Thymus (tissue), 14 donors: Measurements from ENCODE around the gene CELF1. TPM values are rescaled to one million over a fixed set of nuclear protein-coding genes. Genes with fewer than 3 reads are reported as not detected.

ENCODE experiments used
- DNase-seq, 9 donors: peaks; one replicate each; pipeline ENCODE4 v3.0.0-alpha.2; 2013; ENCODE audit warnings: low spot score in 9 of 9, low read depth in 6 of 9, missing footprints in 1 of 9
- H3K27ac ChIP-seq, 2 donors: one replicate each; pipeline ENCODE4 v1.5.1; 2013; ENCODE audit warnings: control low read depth in 1 of 2, low read depth in 1 of 2, low read length in 1 of 2, mild to moderate bottlenecking in 1 of 2, moderate library complexity in 1 of 2
- H3K27me3 ChIP-seq, 2 donors: one replicate each; pipeline ENCODE4 v1.5.1; 2013; ENCODE audit warnings: low read length in 1 of 2; ENCODE audit not compliant: control insufficient read depth in 2 of 2, insufficient read depth in 1 of 2
- H3K36me3 ChIP-seq, 2 donors: one replicate each; pipeline ENCODE4 v1.5.1; 2013; ENCODE audit warnings: low read length in 1 of 2, mild to moderate bottlenecking in 1 of 2, moderate library complexity in 1 of 2; ENCODE audit not compliant: control insufficient read depth in 2 of 2, insufficient read depth in 2 of 2
- H3K4me1 ChIP-seq, 2 donors: one replicate each; pipeline ENCODE4 v1.5.1; 2013; ENCODE audit warnings: low read length in 2 of 2; ENCODE audit not compliant: control insufficient read depth in 2 of 2, insufficient read depth in 2 of 2
- H3K4me3 ChIP-seq, 2 donors: one replicate each; pipeline ENCODE4 v1.5.1; 2013; ENCODE audit warnings: low read length in 2 of 2, control low read depth in 1 of 2, mild to moderate bottlenecking in 1 of 2
- H3K9me3 ChIP-seq, 2 donors: one replicate each; pipeline ENCODE4 v1.5.1; 2013; ENCODE audit warnings: low read length in 1 of 2, mild to moderate bottlenecking in 1 of 2; ENCODE audit not compliant: control insufficient read depth in 2 of 2, insufficient read depth in 1 of 2
- WGBS: extraction: QIAGEN DNeasy Blood & Tissue Kit; methylation state at CpG from one replicate; pipeline ENCODE4 v1.1.7; 2013; 5-methylcytosine and 5-hydroxymethylcytosine counted together
- long read RNA-seq, 10 donors: transcript quantifications; one replicate each; lab custom pipeline, GENCODE V29; 2026
- polyA plus RNA-seq: library from polyadenylated mRNA; stranded (reverse); fragments of 200-250 nt; gene quantifications from one replicate; pipeline ENCODE4 v1.2.3, GENCODE V29; 2013
- total RNA-seq: library from RNA; stranded (reverse); fragments of 120-200 nt; gene quantifications from one replicate; pipeline ENCODE4 v1.2.4, GENCODE V29; 2013
- donor health status: healthy.

The CELF1 gene
- total RNA-seq (35.4 TPM), polyA plus RNA-seq (41.1 TPM)
- long read RNA-seq, donor 1, partial matches to known transcripts = 7 of 7 reads
- long read RNA-seq, donor 1, other reads (novel, unspliced or antisense) = 0 of 7 reads
- long read RNA-seq, donor 2 = 0 reads
- long read RNA-seq, donor 3, partial matches to known transcripts = 0 of 2 reads
- long read RNA-seq, donor 3, other reads (novel, unspliced or antisense) = 0 of 2 reads
- long read RNA-seq, donor 4 = 0 reads
- long read RNA-seq, donor 5 = 0 reads
- long read RNA-seq, donor 6, partial matches to known transcripts = 5 of 6 reads
- long read RNA-seq, donor 6, other reads (novel, unspliced or antisense) = 0 of 6 reads
- long read RNA-seq, donor 7 = 0 reads
- long read RNA-seq, donor 8, partial matches to known transcripts = 0 of 2 reads
- long read RNA-seq, donor 8, other reads (novel, unspliced or antisense) = 0 of 2 reads
- long read RNA-seq, donor 9 = 0 reads
- long read RNA-seq, donor 10 = 0 reads

GRCh38 chr11:47552566-47553405 is at the start of gene CELF1:
Gene CELF1 (minus strand): TSS chr11:47553132. CDS start chr11:47499523, 53,609 bp downstream.
- H3K27me3 ChIP-seq = no peaks in the 10 kb centered on the region
- peak; percentile 66 to 96 (median 89) for DNase-seq
- peaks cover 22 to 26% of the 10 kb centered on the region in 2 donors for H3K4me1 ChIP-seq
- H3K36me3 ChIP-seq = peaks cover 3 to 16% of the 10 kb centered on the region in 2 donors
- H3K27ac ChIP-seq = peak within 1 kb of the TSS; percentile 85 to 94
- H3K9me3 ChIP-seq = peaks cover 0 to 3% of the 10 kb centered on the region in 2 donors
- peak within 1 kb of the TSS; percentile 94 to 98 for H3K4me3 ChIP-seq
- under 1% methylated on average over 89 of the region's 89 CpGs for WGBS

GRCh38 chr11:47599902-47600301 is 47.0 kb upstream of the CELF1 start:
- no peak for DNase-seq
- 94% methylated on average over 4 of the region's 4 CpGs for WGBS
- Histone ChIP-seq H3K4me1 (no peaks in the 10 kb centered on the region), H3K36me3 (no peaks in the 10 kb centered on the region), H3K27me3 (peaks cover 4 to 5% of the 10 kb centered on the region in 2 donors), H3K4me3 (no peak overlapping the region), H3K27ac (no peak overlapping the region), H3K9me3 (no peaks in the 10 kb centered on the region)

- Histone ChIP-seq H3K4me3 (no peak overlapping the region), H3K27ac (no peak overlapping the region), H3K4me1 (peaks cover 6 to 29% of the 10 kb centered on the region in 2 donors), H3K9me3 (no peaks in the 10 kb centered on the region), H3K27me3 (peaks cover 23 to 28% of the 10 kb centered on the region in 2 donors), H3K36me3 (no peaks in the 10 kb centered on the region)
- WGBS = 100% methylated on average over 1 of the region's 1 CpG
- no peak for DNase-seq
These were observed 43.0 kb upstream of the CELF1 start for GRCh38 chr11:47595967-47596366.

- no peak overlapping the region for H3K27ac ChIP-seq
- 94% methylated on average over 7 of the region's 7 CpGs for WGBS
- no peak overlapping the region for H3K4me3 ChIP-seq
- H3K9me3 ChIP-seq = no peaks in the 10 kb centered on the region
- H3K4me1 ChIP-seq = peaks cover 6 to 29% of the 10 kb centered on the region in 2 donors
- no peaks in the 10 kb centered on the region for H3K36me3 ChIP-seq
- peaks cover 23 to 28% of the 10 kb centered on the region in 2 donors for H3K27me3 ChIP-seq
- no peak for DNase-seq
These were observed 42.1 kb upstream of the CELF1 start for GRCh38 chr11:47595029-47595428.

GRCh38 chr11:47593934-47594855 is 41.3 kb upstream of the CELF1 start, which contains the start of gene C1QTNF4:
Gene C1QTNF4 (minus strand): TSS chr11:47594411. CDS start chr11:47590810, 3,601 bp downstream.
- Histone ChIP-seq H3K9me3 (no peaks in the 10 kb centered on the region), H3K4me3 (peak within 1 kb of the TSS in 1 of 2 donors; percentile 18), H3K27me3 (peaks cover 23 to 28% of the 10 kb centered on the region in 2 donors), H3K27ac (no peak within 1 kb of the TSS), H3K4me1 (peaks cover 6 to 29% of the 10 kb centered on the region in 2 donors), H3K36me3 (no peaks in the 10 kb centered on the region)
- 7% methylated on average over 48 of the region's 48 CpGs for WGBS
- no peak for DNase-seq

- H3K36me3 ChIP-seq = no peaks in the 10 kb centered on the region
- no peak overlapping the region for H3K27ac ChIP-seq
- no peak overlapping the region for H3K4me3 ChIP-seq
- no peaks in the 10 kb centered on the region for H3K9me3 ChIP-seq
- peaks cover 6 to 29% of the 10 kb centered on the region in 2 donors for H3K4me1 ChIP-seq
- peaks cover 23 to 28% of the 10 kb centered on the region in 2 donors for H3K27me3 ChIP-seq
- DNase-seq = no peak
- WGBS = 10% methylated on average over 6 of the region's 6 CpGs
These were observed 40.6 kb upstream of the CELF1 start for GRCh38 chr11:47593492-47593933.

- Histone ChIP-seq H3K27ac (no peak overlapping the region), H3K27me3 (peaks cover 23 to 28% of the 10 kb centered on the region in 2 donors), H3K36me3 (no peaks in the 10 kb centered on the region), H3K4me3 (no peak overlapping the region), H3K4me1 (peaks cover 6 to 29% of the 10 kb centered on the region in 2 donors), H3K9me3 (no peaks in the 10 kb centered on the region)
- no peak for DNase-seq
- 86% methylated on average over 2 of the region's 2 CpGs for WGBS
These were observed 40.0 kb upstream of the CELF1 start for GRCh38 chr11:47592970-47593369.

GRCh38 chr11:47592251-47592650 is 39.3 kb upstream of the CELF1 start:
- no peak overlapping the region for H3K27ac ChIP-seq
- peaks cover 23 to 28% of the 10 kb centered on the region in 2 donors for H3K27me3 ChIP-seq
- H3K4me3 ChIP-seq = no peak overlapping the region
- DNase-seq = peak in 2 of 9 donors; percentile 23 to 26
- H3K36me3 ChIP-seq = no peaks in the 10 kb centered on the region
- no peaks in the 10 kb centered on the region for H3K9me3 ChIP-seq
- 48% methylated on average over 4 of the region's 4 CpGs for WGBS
- H3K4me1 ChIP-seq = peaks cover 6 to 29% of the 10 kb centered on the region in 2 donors
